ENCODE measurements around the gene CDK19. TPM values are rescaled to one million over a fixed set of nuclear protein-coding genes. Genes with fewer than 3 reads are reported as not detected.
"Not testable (repeated sequence)": the region's sequence is repeated elsewhere in the genome, so short reads cannot be mapped to it uniquely, and the experiment has no call there.

Gene CDK19
- total and polyA plus RNA-seq, 2 of the 13 experiments (the other 11 are each of a cell fraction or from before 2014, with no cell fraction given): 13.4 to 27.0 TPM

GRCh38 chr6:110609101-110609500 is 206.2 kb downstream of the CDK19 start (continued):
- no peak for TF ChIP-seq MAFF (IDR thresholded peaks at IDR 0.05; ENCODE audit: low read depth, low read length)

GRCh38 chr6:110608151-110608550 is 207.1 kb downstream of the CDK19 start:
- in situ Hi-C loops (cut with HindIII; ENCODE audit: extremely low pct_ligation_motif_present, low pct_unique_long_range_greater_than_20kb): no loop called here
- no peak overlapping the region for H3K4me3 ChIP-seq (replicated peaks in 1 of 3; ENCODE audit: insufficient read depth in 1 of 3, low read depth in 2 of 3, low read length in 3 of 3)
- 93% methylated on average over 2 of the region's 2 CpGs for WGBS (ENCODE audit: low lambda C conversion rate)
- ChIA-PET POLR2A (interaction anchor here (0.9 kb wide), 1 partner anchor 81 kb away, joined by 4 read pairs; no protein-coding TSS in a partner anchor), CTCF (ENCODE audit: low intra/inter-chr PET ratio, low total read pairs) (no interaction called here)
- TF ChIP-seq JARID2 (CRISPR knock-in tag; IDR thresholded peaks at IDR 0.05; ENCODE audit: insufficient replicate concordance): no peak
- TF ChIP-seq PBX2 (CRISPR knock-in tag; IDR thresholded peaks at IDR 0.05): no peak
- TF ChIP-seq ZNF225 (CRISPR knock-in tag; IDR thresholded peaks at IDR 0.05): no peak
- H2AFZ ChIP-seq (ENCODE audit: low read length): no peak overlapping the region
- H3K27ac ChIP-seq (ENCODE audit: extremely low read length, insufficient read depth, low read length): no peak overlapping the region
- peaks cover 2 to 12% of the 10 kb centered on the region in 2 experiments; a peak in 3 of 5 replicates for H3K36me3 ChIP-seq (replicated peaks in 1 of 2; ENCODE audit: control insufficient read depth in 1 of 2, insufficient read depth in 2 of 2, low read length in 2 of 2)
- DNase-seq (ENCODE audit: low spot score): no peak
- H3K27me3 ChIP-seq (ENCODE audit: control insufficient read depth in 1 of 2, insufficient read depth in 2 of 2, low read length in 2 of 2): no peaks in the 10 kb centered on the region
- no peak for FAIRE-seq
- H4K20me1 ChIP-seq (ENCODE audit: insufficient read depth, low read length): no peaks in the 10 kb centered on the region
- no peaks in the 10 kb centered on the region for H3K79me2 ChIP-seq (ENCODE audit: insufficient read depth, low read length)
- H3K9ac ChIP-seq (ENCODE audit: insufficient read depth, low read depth, low read length): no peak overlapping the region
- no peaks in the 10 kb centered on the region for H3K9me3 ChIP-seq (ENCODE audit: low read length)
- ATAC-seq: no peak
- BruUV-seq (replicated peaks): no TSS peak
- no peak overlapping the region for H3K4me2 ChIP-seq (ENCODE audit: low read depth, low read length)
- intact Hi-C loops (cut with micrococcal nuclease; ENCODE audit: unreplicated experiment): no loop called here
- no peaks in the 10 kb centered on the region for H3K4me1 ChIP-seq (ENCODE audit: insufficient read depth, low read length)

- peaks cover 0 to 2% of the 10 kb centered on the region in 2 experiments; a peak in 1 of 5 replicates for H3K36me3 ChIP-seq (replicated peaks in 1 of 2; ENCODE audit: control insufficient read depth in 1 of 2, insufficient read depth in 2 of 2, low read length in 2 of 2)
- H3K9ac ChIP-seq (ENCODE audit: insufficient read depth, low read depth, low read length): no peak overlapping the region
- no TSS peak for BruUV-seq (replicated peaks)
- in situ Hi-C loops (cut with HindIII; ENCODE audit: extremely low pct_ligation_motif_present, low pct_unique_long_range_greater_than_20kb): no loop called here
- intact Hi-C loops (cut with micrococcal nuclease; ENCODE audit: unreplicated experiment): no loop called here
- FAIRE-seq: no peak
- no peaks in the 10 kb centered on the region for H3K79me2 ChIP-seq (ENCODE audit: insufficient read depth, low read length)
- H3K27ac ChIP-seq (ENCODE audit: extremely low read length, insufficient read depth, low read length): no peak overlapping the region
- no peak overlapping the region for H2AFZ ChIP-seq (ENCODE audit: low read length)
- no peak for DNase-seq (ENCODE audit: low spot score)
- H4K20me1 ChIP-seq (ENCODE audit: insufficient read depth, low read length): no peaks in the 10 kb centered on the region
- TF ChIP-seq HMG20A (CRISPR knock-in tag; IDR thresholded peaks at IDR 0.05; ENCODE audit: borderline replicate concordance) (no peak), REXO4 (CRISPR knock-in tag; IDR thresholded peaks at IDR 0.05; ENCODE audit: borderline replicate concordance) (no peak), ZNF549 (CRISPR knock-in tag; IDR thresholded peaks at IDR 0.05) (no peak), KMT2B (CRISPR knock-in tag; IDR thresholded peaks at IDR 0.05) (no peak), ZNF460 (CRISPR knock-in tag; IDR thresholded peaks at IDR 0.05; ENCODE audit: borderline replicate concordance) (no peak), ZNF660 (CRISPR knock-in tag; IDR thresholded peaks at IDR 0.05; ENCODE audit: borderline replicate concordance, low read depth) (no peak), RFXAP (CRISPR knock-in tag; IDR thresholded peaks at IDR 0.05; ENCODE audit: borderline replicate concordance) (no peak), REL (CRISPR knock-in tag; conservative IDR thresholded peaks at IDR 0.05) (no peak)
- no peaks in the 10 kb centered on the region for H3K27me3 ChIP-seq (ENCODE audit: control insufficient read depth in 1 of 2, insufficient read depth in 2 of 2, low read length in 2 of 2)
- no peak; the same call in 2 of the 3 replicates for ATAC-seq
- 93% methylated on average over 4 of the region's 4 CpGs for WGBS (ENCODE audit: low lambda C conversion rate)
- H3K4me2 ChIP-seq (ENCODE audit: low read depth, low read length): no peak overlapping the region
- ChIA-PET POLR2A (no interaction called here), CTCF (ENCODE audit: low intra/inter-chr PET ratio, low total read pairs) (no interaction called here)
- H3K4me3 ChIP-seq (replicated peaks in 1 of 3; ENCODE audit: insufficient read depth in 1 of 3, low read depth in 2 of 3, low read length in 3 of 3): no peak overlapping the region
- H3K9me3 ChIP-seq (ENCODE audit: low read length): no peaks in the 10 kb centered on the region
- H3K4me1 ChIP-seq (ENCODE audit: insufficient read depth, low read length): no peaks in the 10 kb centered on the region
Observed at GRCh38 chr6:110606151-110606550, 209.1 kb downstream of the CDK19 start.

- H3K4me2 ChIP-seq (ENCODE audit: low read depth, low read length); H4K20me1 ChIP-seq (ENCODE audit: insufficient read depth, low read length); FAIRE-seq; ATAC-seq; BruUV-seq (replicated peaks); H2AFZ ChIP-seq (ENCODE audit: low read length); H3K79me2 ChIP-seq (ENCODE audit: insufficient read depth, low read length); POLR2A ChIA-PET; H3K9ac ChIP-seq (ENCODE audit: insufficient read depth, low read depth, low read length); DNase-seq (ENCODE audit: low spot score); H3K36me3 ChIP-seq (replicated peaks in 1 of 2; ENCODE audit: control insufficient read depth in 1 of 2, insufficient read depth in 2 of 2, low read length in 2 of 2); H3K9me3 ChIP-seq (ENCODE audit: low read length); in situ Hi-C loops (cut with HindIII; ENCODE audit: extremely low pct_ligation_motif_present, low pct_unique_long_range_greater_than_20kb); CTCF ChIA-PET (ENCODE audit: low intra/inter-chr PET ratio, low total read pairs); H3K27ac ChIP-seq (ENCODE audit: extremely low read length, insufficient read depth, low read length); intact Hi-C loops (cut with micrococcal nuclease; ENCODE audit: unreplicated experiment); H3K27me3 ChIP-seq (ENCODE audit: control insufficient read depth in 1 of 2, insufficient read depth in 2 of 2, low read length in 2 of 2); H3K4me3 ChIP-seq (replicated peaks in 1 of 3; ENCODE audit: insufficient read depth in 1 of 3, low read depth in 2 of 3, low read length in 3 of 3): not testable (repeated sequence)
- 82% methylated on average over 3 of the region's 3 CpGs for WGBS (ENCODE audit: low lambda C conversion rate)
- peaks cover 15% of the 10 kb centered on the region for H3K4me1 ChIP-seq (ENCODE audit: insufficient read depth, low read length)
Observed at GRCh38 chr6:110600640-110601039, 214.6 kb downstream of the CDK19 start.

All from HepG2 (cell line).